Measurements from ENCODE around the gene MYO5C.
"Not testable (repeated sequence)": the region's sequence is repeated elsewhere in the genome, so short reads cannot be mapped to it uniquely, and the experiment has no call there.

The MYO5C gene

DNA sequence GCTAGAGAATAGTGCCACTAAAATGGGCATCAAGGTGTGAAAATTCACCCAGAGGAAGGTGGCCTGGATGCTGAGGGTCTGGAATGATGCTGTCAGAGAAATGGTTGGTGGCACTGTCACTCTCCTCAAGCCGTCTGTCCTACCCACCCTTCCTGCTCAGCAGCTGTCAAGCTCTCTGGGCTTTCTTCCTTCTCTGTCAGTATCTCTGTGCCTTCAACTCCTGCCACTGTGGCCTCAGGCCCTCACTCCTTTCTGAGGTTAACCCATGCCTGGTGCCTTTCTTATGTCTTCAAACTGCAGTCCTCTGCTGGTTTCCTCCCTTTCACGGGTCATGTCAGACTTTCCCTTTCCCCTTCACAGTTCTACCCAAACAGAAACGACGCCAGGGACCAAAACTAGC is 4.4 kb downstream of the MYO5C start:
- ATAC-seq (replicated peaks): no peak
- Mint-ChIP-seq H3K4me3 (no peak overlapping the region), H3K4me1 (ENCODE audit: low read depth in 2 of 2) (peaks cover 0 to 3% of the 10 kb centered on the region in 2 donors), H3K9me3 (no peaks in the 10 kb centered on the region), H3K27me3 (peaks cover 27 to 39% of the 10 kb centered on the region in 2 donors), H3K27ac (no peak overlapping the region), H3K36me3 (ENCODE audit: insufficient read depth) (peaks cover 8% of the 10 kb centered on the region)
- no peak for DNase-seq

DNA sequence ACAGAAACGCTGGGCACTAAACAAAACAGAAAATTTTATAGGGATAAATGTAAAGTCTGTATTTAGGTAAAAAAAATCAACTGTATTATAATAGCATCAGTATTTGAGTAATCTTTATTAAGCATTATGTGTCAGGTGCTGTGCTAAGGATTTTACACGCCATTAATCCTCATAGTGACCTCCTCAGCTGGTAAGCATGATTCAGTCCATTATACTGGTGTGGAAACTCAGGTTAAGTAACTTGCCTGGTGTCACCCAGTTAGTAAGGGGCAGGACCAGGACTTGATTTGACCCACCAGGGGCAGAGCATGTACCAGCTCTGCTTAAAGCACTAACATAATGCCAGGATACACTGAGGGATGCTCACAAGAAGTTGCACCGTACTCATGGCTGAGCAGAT is 4.8 kb downstream of the MYO5C start:
- no peak for ATAC-seq (replicated peaks)
- peaks cover 8% of the 10 kb centered on the region for H3K36me3 Mint-ChIP-seq (ENCODE audit: insufficient read depth)
- no peaks in the 10 kb centered on the region for H3K9me3 Mint-ChIP-seq
- no peak overlapping the region for H3K4me3 Mint-ChIP-seq
- no peak for DNase-seq
- peaks cover 0 to 3% of the 10 kb centered on the region in 2 donors for H3K4me1 Mint-ChIP-seq (ENCODE audit: low read depth in 2 of 2)
- H3K27ac Mint-ChIP-seq: no peak overlapping the region
- H3K27me3 Mint-ChIP-seq: peaks cover 25 to 38% of the 10 kb centered on the region in 2 donors

DNA sequence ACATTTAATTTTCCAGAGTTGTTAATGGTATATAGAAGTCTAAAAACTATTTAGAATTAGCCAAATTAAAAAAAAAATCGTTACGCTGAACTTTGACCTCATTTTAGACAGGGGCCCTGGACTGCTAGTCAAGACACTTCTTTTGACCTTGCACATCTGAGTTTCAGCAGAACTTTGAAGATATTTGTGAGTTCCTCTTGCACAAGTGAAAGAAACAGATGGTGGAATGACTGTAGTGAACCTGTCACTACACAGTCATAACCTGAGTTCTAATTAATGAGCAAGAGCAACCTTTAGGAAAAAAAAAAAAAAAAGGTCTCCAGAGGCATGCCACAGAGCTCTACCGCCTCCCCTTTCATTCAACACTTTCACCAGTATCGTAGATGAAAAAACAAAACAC is 5.3 kb downstream of the MYO5C start:
- H3K4me1 Mint-ChIP-seq (ENCODE audit: low read depth in 2 of 2): peaks cover 0 to 3% of the 10 kb centered on the region in 2 donors
- no peaks in the 10 kb centered on the region for H3K9me3 Mint-ChIP-seq
- H3K36me3 Mint-ChIP-seq (ENCODE audit: insufficient read depth): peaks cover 8% of the 10 kb centered on the region
- ATAC-seq (replicated peaks): no peak
- no peak for DNase-seq
- peaks cover 25 to 38% of the 10 kb centered on the region in 2 donors for H3K27me3 Mint-ChIP-seq
- H3K4me3 Mint-ChIP-seq: no peak overlapping the region
- H3K27ac Mint-ChIP-seq: no peak overlapping the region

DNA sequence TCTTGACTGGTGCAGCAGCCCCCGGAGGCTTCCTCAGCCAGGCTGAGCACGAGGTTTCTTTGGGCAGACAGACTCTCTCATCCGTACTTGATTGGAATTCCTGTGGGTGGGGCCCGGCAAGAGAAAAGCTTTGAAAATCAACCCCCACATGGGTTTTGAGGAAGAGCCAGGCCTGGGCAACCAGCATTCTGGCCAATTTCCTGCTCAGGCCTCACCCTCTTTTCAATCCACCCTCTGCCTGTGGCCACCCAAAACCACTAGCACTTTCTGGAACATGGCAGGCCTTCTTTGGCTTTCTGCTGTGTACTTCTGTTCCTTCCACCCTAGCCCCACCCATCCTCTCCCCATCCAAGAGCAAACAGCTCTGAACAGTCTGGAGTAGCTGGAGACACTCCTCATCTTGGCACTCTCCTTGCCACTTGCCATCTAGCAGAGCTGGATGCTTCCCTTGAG is 5.9 kb downstream of the MYO5C start:
- peak overlapping the region in 1 of 2 donors; percentile 25 for H3K27ac Mint-ChIP-seq
- H3K27me3 Mint-ChIP-seq: peaks cover 23 to 35% of the 10 kb centered on the region in 2 donors
- DNase-seq: no peak

DNA sequence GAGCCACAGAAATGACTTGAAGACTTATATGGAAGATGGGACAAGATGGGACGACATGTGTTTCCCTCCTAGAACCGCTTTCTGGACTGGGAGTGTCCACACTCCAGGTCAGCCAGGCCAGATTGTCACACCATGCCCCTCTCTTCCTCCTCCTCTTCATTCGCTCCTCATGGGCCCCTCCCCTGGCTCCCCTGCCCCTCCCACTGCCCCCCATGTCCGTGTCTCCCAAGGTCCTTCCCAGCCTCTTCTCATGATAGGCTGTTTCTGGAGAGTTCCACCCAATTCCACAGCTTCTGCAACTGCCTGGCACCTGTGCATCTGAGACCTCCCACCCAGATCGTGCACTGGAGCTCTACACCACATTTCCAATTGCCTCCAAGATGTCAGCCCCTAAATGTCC is 6.6 kb downstream of the MYO5C start:
- Mint-ChIP-seq H3K36me3 (ENCODE audit: insufficient read depth) (peaks cover 8% of the 10 kb centered on the region), H3K9me3 (no peaks in the 10 kb centered on the region), H3K27ac (peak overlapping the region in 1 of 2 donors; percentile 25), H3K4me3 (no peak overlapping the region), H3K4me1 (ENCODE audit: low read depth in 2 of 2) (peaks cover 0 to 3% of the 10 kb centered on the region in 2 donors), H3K27me3 (peaks cover 16 to 28% of the 10 kb centered on the region in 2 donors)
- ATAC-seq (replicated peaks) (no peak), DNase-seq (no peak)

More for the DNA sequence above, 5.9 kb downstream of the MYO5C start:
- no peak for ATAC-seq (replicated peaks)
- no peak overlapping the region for H3K4me3 Mint-ChIP-seq
- no peaks in the 10 kb centered on the region for H3K9me3 Mint-ChIP-seq
- H3K4me1 Mint-ChIP-seq (ENCODE audit: low read depth in 2 of 2): peaks cover 0 to 3% of the 10 kb centered on the region in 2 donors
- H3K36me3 Mint-ChIP-seq (ENCODE audit: insufficient read depth): peaks cover 8% of the 10 kb centered on the region

DNA sequence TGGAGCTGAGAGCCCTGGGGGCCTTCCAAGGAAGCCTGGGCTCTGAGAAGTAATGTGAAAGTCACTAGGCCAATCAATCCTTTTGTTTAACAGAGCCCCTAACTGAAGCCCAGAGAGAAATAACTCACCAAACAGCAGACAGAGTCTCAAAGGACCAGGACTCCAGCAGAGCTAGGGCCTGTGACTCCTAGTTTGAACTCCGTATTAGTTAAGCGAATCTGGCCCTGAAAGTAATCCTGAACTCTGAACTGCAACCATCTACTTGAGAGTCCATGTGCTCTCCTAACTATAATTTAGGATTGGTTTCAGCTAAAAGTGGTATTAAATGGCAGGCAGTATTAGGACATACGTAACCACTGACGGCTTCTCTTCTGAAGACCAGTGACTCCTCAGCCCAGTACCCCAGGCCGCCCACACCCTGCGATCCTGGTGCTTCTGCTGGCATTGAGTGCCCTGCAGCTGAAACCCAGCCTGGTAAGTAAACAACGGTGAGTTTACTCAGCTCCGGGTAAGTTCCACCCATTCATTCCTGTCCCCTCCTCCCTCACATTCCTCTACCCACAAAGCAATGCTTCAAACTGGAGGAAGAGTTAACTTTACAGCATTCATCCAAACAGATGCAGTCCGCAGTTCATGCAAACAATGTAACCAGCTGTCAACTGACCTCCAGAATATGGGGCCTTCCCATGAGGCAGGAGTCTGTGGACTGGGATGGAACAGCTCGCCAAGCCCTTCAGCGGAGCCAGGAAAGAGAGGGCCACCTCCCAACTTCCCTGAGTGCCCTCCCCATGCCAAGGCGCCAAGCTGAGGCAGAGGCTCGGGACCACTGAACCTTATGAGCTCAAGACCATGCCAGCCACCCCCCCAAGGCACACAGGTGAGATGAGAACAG is 7.3 kb downstream of the MYO5C start:
- Mint-ChIP-seq H3K9me3 (no peaks in the 10 kb centered on the region), H3K36me3 (ENCODE audit: insufficient read depth) (peaks cover 4% of the 10 kb centered on the region), H3K4me3 (no peak overlapping the region), H3K4me1 (ENCODE audit: low read depth in 2 of 2) (no peaks in the 10 kb centered on the region), H3K27me3 (peaks cover 9 to 26% of the 10 kb centered on the region in 2 donors), H3K27ac (no peak overlapping the region)
- DNase-seq (no peak), ATAC-seq (replicated peaks) (no peak)

DNA sequence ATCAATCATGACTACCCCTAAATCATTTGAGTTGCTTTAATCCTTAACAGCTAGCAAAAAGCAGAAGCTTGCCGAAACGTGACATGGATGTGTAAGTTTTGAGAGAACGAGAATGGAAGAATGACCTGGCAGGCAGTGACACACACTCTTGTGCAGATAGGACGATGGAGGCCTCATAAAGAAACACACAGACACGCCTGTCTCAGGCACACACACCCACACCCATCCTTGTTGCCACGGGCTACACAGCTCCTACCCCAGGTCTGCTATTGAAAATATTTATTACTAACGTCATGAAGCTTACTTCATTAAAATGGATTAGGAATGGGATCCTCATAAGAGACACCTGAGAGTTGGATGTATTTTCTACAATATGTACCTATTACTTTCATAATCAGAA is 8.5 kb downstream of the MYO5C start:
- Mint-ChIP-seq H3K4me1 (ENCODE audit: low read depth in 2 of 2) (no peaks in the 10 kb centered on the region), H3K4me3 (no peak overlapping the region), H3K36me3 (ENCODE audit: insufficient read depth) (peaks cover 4% of the 10 kb centered on the region), H3K27ac (no peak overlapping the region), H3K9me3 (no peaks in the 10 kb centered on the region), H3K27me3 (peaks cover 0 to 26% of the 10 kb centered on the region in 2 donors)
- DNase-seq: no peak
- no peak for ATAC-seq (replicated peaks)

DNA sequence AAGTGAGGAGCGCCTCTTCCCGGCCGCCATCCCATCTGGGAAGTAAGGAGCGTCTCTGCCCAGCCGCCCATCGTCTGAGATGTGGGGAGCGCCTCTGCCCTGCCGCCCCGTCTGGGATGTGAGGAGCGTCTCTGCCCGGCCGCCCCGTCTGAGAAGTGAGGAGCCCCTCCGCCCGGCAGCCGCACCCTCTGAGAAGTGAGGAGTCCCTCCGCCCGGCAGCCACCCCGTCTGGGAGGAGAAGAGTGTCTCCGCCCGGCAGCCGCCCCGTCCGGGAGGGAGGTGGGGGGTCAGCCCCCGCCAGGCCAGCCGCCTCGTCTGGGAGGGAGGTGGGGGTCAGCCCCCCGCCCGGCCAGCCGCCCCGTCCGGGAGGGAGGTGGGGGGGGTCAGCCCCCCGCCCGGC is 9.7 kb downstream of the MYO5C start:
- ATAC-seq (replicated peaks); DNase-seq; H3K36me3 Mint-ChIP-seq (ENCODE audit: insufficient read depth); H3K27ac Mint-ChIP-seq; H3K9me3 Mint-ChIP-seq; H3K4me1 Mint-ChIP-seq (ENCODE audit: low read depth in 2 of 2); H3K4me3 Mint-ChIP-seq: not testable (repeated sequence)
- peaks cover 0 to 30% of the 10 kb centered on the region in 2 donors for H3K27me3 Mint-ChIP-seq

DNA sequence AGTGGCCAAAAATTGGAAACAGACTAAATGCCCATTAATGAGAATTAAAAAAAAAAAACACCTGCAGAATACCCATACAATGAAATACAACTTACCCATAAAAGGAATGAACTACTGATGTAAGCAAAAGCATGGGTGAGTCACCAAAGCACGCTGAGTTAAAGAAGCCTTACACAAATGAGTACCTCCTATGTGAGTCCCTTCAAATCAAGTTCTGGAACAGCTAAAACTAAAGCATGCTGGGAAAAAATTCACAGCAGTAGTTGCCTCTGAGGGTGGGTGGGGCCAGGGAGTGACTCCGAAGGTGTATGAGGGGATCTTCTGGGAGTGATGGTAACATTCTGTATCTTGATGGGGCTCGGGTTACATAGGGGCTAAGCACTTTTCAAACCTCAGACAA is 11.4 kb downstream of the MYO5C start:
- H3K27ac Mint-ChIP-seq: no peak overlapping the region
- no peak for ATAC-seq (replicated peaks)
- H3K27me3 Mint-ChIP-seq: peaks cover 0 to 24% of the 10 kb centered on the region in 2 donors
- no peaks in the 10 kb centered on the region for H3K9me3 Mint-ChIP-seq
- H3K4me1 Mint-ChIP-seq (ENCODE audit: low read depth in 2 of 2): no peaks in the 10 kb centered on the region
- DNase-seq: no peak
- no peaks in the 10 kb centered on the region for H3K36me3 Mint-ChIP-seq (ENCODE audit: insufficient read depth)
- no peak overlapping the region for H3K4me3 Mint-ChIP-seq

DNA sequence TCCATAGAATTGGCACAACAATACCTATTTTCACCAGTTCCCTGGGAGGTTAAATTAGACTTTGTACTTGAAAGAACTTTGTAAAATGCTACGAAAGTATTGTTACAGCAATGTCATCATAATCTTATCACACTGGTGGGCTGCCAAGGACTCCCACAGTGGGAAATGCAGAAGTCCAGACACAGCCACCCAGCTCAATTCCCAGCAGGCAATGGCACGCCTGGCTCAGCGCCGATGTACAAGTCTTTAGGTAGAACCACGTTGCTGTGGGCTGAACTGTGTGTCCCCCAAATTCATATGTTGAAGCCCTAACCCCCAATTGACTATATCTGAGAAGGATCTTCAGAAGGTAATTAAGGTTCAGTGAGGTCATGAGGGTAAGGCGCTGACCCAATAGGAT is 12.3 kb downstream of the MYO5C start:
- no peaks in the 10 kb centered on the region for H3K9me3 Mint-ChIP-seq
- ATAC-seq (replicated peaks) (no peak), DNase-seq (no peak)
- no peaks in the 10 kb centered on the region for H3K4me1 Mint-ChIP-seq (ENCODE audit: low read depth in 2 of 2)
- no peak overlapping the region for H3K4me3 Mint-ChIP-seq
- H3K27ac Mint-ChIP-seq: no peak overlapping the region
- H3K27me3 Mint-ChIP-seq: peaks cover 0 to 21% of the 10 kb centered on the region in 2 donors
- H3K36me3 Mint-ChIP-seq (ENCODE audit: insufficient read depth): no peaks in the 10 kb centered on the region

DNA sequence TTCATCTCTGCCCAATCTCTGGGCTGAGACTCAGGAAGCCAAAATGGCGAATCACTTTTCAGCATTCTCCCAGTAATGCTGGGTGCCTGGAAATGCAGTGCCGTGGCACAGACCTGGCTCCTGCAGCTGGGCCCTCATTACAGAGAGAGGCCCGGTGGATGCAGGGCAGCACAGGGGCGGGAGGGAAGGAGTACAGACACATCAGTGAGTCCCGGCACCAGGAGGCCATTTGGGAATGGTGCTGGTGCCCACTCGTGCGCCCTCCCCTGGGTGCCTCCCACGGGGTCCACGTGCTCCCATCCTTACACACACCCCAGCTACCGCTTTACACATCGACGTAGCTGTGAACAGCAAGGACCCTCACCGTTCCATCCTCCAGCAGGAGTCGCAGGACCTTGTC is 13.2 kb downstream of the MYO5C start:
- Mint-ChIP-seq H3K36me3 (ENCODE audit: insufficient read depth) (no peaks in the 10 kb centered on the region), H3K4me1 (ENCODE audit: low read depth in 2 of 2) (no peaks in the 10 kb centered on the region), H3K27me3 (peaks cover 0 to 21% of the 10 kb centered on the region in 2 donors), H3K4me3 (no peak overlapping the region), H3K27ac (no peak overlapping the region), H3K9me3 (no peaks in the 10 kb centered on the region)
- DNase-seq: no peak
- no peak for ATAC-seq (replicated peaks)

DNA sequence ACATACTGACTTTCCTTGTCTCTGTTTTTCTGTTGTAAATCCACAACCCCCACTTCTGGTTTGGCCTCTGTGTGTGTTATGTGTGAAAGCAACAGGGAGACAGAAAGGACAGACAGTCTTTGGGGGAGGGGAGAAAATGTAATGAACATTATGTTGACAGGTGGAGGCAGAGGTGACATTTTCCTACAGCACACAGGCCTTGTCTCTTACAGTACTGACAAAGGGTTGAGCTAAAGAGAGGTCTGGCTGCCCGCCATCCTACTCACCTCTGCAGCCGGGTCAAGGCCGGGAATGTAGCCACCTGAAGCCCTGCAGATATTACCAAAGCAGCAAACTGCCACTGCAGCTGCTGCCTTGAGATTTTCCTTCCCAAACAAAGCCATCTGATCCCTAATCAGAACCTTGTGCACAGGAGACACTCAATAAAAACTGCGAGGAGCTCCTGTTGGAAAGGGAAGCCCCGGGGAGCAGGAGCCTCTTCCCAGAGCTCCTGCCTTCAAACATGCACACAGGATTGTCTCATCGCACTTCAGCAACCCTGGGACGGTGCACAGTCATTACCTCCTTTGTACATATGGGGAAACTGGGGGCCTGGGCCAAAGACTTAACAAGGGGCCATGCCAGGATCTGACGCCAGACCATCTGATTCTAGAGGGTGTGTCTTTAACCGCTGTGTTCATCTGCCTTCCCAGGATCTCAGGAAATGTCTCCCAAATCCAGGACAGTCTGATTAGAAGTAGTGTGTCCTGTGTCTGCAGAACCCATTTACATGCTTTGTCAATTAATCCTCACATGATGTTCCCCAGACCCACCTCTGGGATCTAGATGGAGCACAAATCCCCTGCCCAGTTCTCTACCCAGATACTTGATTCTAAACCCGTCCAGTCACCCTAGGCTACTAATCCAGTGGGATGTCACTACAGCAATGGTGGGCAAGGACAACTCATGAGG is 14.2 kb downstream of the MYO5C start:
- DNase-seq: no peak
- Mint-ChIP-seq H3K36me3 (ENCODE audit: insufficient read depth) (no peaks in the 10 kb centered on the region), H3K4me1 (ENCODE audit: low read depth in 2 of 2) (no peaks in the 10 kb centered on the region), H3K27me3 (peaks cover 0 to 22% of the 10 kb centered on the region in 2 donors), H3K4me3 (no peak overlapping the region), H3K27ac (no peak overlapping the region), H3K9me3 (no peaks in the 10 kb centered on the region)
- no peak for ATAC-seq (replicated peaks)

DNA sequence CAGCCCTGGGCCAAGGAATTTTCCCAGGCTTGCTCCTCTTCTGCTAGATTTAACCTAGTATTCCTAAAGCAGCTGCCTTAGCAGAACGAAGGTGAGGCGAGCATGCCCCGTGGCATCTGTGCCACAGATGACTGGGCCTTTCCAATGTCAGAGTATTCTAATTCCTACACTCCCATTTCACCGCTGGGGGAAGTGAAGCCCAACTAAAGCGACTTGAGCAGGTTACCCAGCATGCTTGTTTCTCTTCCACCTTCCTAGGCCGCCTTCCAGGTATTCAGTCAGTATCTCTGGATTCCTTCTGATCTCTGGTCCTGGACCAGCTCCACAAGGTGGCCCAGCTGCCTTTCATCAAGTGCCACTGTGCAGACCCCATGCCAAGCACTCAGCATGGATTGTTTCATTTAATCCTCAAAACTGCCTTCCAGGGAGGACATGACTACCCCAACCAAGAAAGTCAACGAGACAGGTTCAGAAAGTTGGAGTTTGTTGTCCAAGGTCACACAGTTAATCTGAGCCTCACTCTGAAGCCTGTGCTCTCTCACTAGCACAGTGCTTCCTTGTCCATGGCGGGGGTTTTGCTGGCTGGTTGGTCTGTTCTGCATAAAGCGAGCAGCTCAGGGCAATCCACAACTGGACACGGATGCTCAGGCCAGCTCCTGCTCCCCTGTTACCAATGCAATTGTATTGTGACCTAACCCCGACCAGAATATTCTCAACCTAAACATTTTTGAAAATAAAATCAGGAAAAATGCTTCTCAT is 15.1 kb downstream of the MYO5C start:
- Mint-ChIP-seq H3K36me3 (ENCODE audit: insufficient read depth) (peaks cover 2% of the 10 kb centered on the region), H3K4me3 (no peak overlapping the region), H3K4me1 (ENCODE audit: low read depth in 2 of 2) (no peaks in the 10 kb centered on the region), H3K27me3 (peaks cover 7 to 31% of the 10 kb centered on the region in 2 donors), H3K27ac (no peak overlapping the region), H3K9me3 (no peaks in the 10 kb centered on the region)
- ATAC-seq (replicated peaks) (no peak), DNase-seq (no peak)

All from effector memory CD8-positive, alpha-beta T cell (primary cell).